Endothelial cell of umbilical vein (primary cell): ENCODE measurements around the gene PILRB. TPM values are rescaled to one million over a fixed set of nuclear protein-coding genes. Genes with fewer than 3 reads are reported as not detected.

Source experiments
- BruUV-seq: library from RNA; stranded (reverse); fragments of 400-500 nt; replicated peaks from 2 replicates; lab custom pipeline; 2021; lab: Mats Ljungman, UMichigan
- CTCF ChIA-PET: fragments of 300-600, 350-600 bp; sonication (Branson Sonifier 250); formaldehyde crosslinking; loops from one replicate; lab custom pipeline; 2021; ENCODE audit warnings: antibody characterized with exemption, inconsistent platforms; lab: Charles Lee
- POLR2A ChIA-PET: fragments of 300-600, 350-600 bp; sonication (Branson Sonifier 250); formaldehyde crosslinking; loops from one replicate; lab custom pipeline; 2021; ENCODE audit warnings: antibody characterized with exemption, inconsistent platforms; lab: Charles Lee
- DNase-seq: peaks from one replicate; pipeline ENCODE4 v3.0.0-alpha.2; 2011; ENCODE audit warnings: low read depth, low spot score
- FAIRE-seq: peaks from 2 replicates; lab custom pipeline; 2011; peaks lifted over from hg19 to GRCh38; lab: Jason Lieb, UNC
- H2AFZ ChIP-seq: 2 replicates; pipeline ENCODE4 v1.6.0; 2012; ENCODE audit warnings: low read depth, low read length, control low read depth, inconsistent platforms
- H3K27ac ChIP-seq: 2 replicates; pipeline ENCODE4 v1.5.1; 2011; ENCODE audit warnings: low read depth, mild to moderate bottlenecking, control low read depth, low read length, moderate library complexity; ENCODE audit not compliant: insufficient read depth
- H3K27me3 ChIP-seq, 2 experiments: 2 replicates each; pipeline versions ENCODE4 v1.6.0 to v1.6.1; 2011; ENCODE audit warnings: low read length in 2 of 2, mixed read lengths in 1 of 2; ENCODE audit not compliant: control insufficient read depth in 2 of 2, insufficient read depth in 2 of 2
- H3K36me3 ChIP-seq, 2 experiments: 2 replicates in 1 of 2; 3 replicates in 1 of 2; pipeline ENCODE4 v1.5.1; 2011; ENCODE audit warnings: low read length in 2 of 2, mild to moderate bottlenecking in 1 of 2, moderate library complexity in 1 of 2; ENCODE audit not compliant: control insufficient read depth in 2 of 2, insufficient read depth in 2 of 2; ENCODE audit errors: extremely low read depth in 1 of 2
- H3K4me1 ChIP-seq: 3 replicates; pipeline ENCODE4 v1.5.1; 2011; ENCODE audit warnings: mild to moderate bottlenecking, low read length; ENCODE audit not compliant: control insufficient read depth, insufficient read depth; ENCODE audit errors: extremely low read depth
- H3K4me2 ChIP-seq: 2 replicates; pipeline ENCODE4 v1.6.1; 2011; ENCODE audit warnings: low read length, control low read depth, mixed read lengths; ENCODE audit not compliant: insufficient read depth
- H3K4me3 ChIP-seq, 3 experiments: fragments of 200-600 bp in 1 of 3; sonication (generic), shearing (Covaris generic) in 1 of 3; replicated peaks in 1 of 3; 2 replicates each; pipeline ENCODE4 v1.5.1; 2011 to 2016; ENCODE audit warnings: control low read depth in 3 of 3, low read length in 3 of 3, mild to moderate bottlenecking in 2 of 3, inconsistent platforms in 1 of 3, low read depth in 1 of 3, moderate library complexity in 1 of 3; ENCODE audit not compliant: insufficient read depth in 1 of 3
- H3K79me2 ChIP-seq: 2 replicates; pipeline ENCODE4 v1.6.0; 2012; ENCODE audit warnings: low read length, inconsistent platforms; ENCODE audit not compliant: control insufficient read depth, insufficient read depth
- H3K9ac ChIP-seq: replicated peaks from 2 replicates; pipeline ENCODE3; 2011; ENCODE audit warnings: low read length, control low read depth; ENCODE audit not compliant: insufficient read depth; ENCODE audit errors: extremely low read depth
- H3K9me1 ChIP-seq: replicated peaks from 3 replicates; pipeline ENCODE4 v1.6.0; 2011; ENCODE audit warnings: mild to moderate bottlenecking, low read length; ENCODE audit not compliant: control insufficient read depth, insufficient read depth; ENCODE audit errors: extremely low read depth
- H3K9me3 ChIP-seq: replicated peaks from 2 replicates; pipeline ENCODE4 v1.5.1; 2012; ENCODE audit warnings: low read length, inconsistent platforms; ENCODE audit not compliant: control insufficient read depth, insufficient read depth
- H4K20me1 ChIP-seq: replicated peaks from 2 replicates; pipeline ENCODE3; 2011; ENCODE audit warnings: mild to moderate bottlenecking, low read length; ENCODE audit not compliant: control insufficient read depth, insufficient read depth; ENCODE audit errors: extremely low read depth
- CTCF ChIP-seq, 2 donors: IDR thresholded peaks; 1 replicate in 1 of 2; 2 replicates in 1 of 2; pipeline ENCODE4 v1.5.1; 2011; ENCODE audit warnings: low read length in 2 of 2, mild to moderate bottlenecking in 2 of 2, moderate library complexity in 2 of 2, control low read depth in 1 of 2, inconsistent platforms in 1 of 2, low read depth in 1 of 2; ENCODE audit not compliant: insufficient read depth in 1 of 2; ENCODE audit errors: extremely low read depth in 1 of 2
- EZH2 ChIP-seq: IDR thresholded peaks from 2 replicates; pipeline ENCODE4 v1.6.1; 2012; ENCODE audit warnings: borderline replicate concordance, low read depth, mild to moderate bottlenecking, moderate library complexity, low read length, inconsistent platforms; ENCODE audit not compliant: severe bottlenecking
- FOS ChIP-seq: IDR thresholded peaks from 2 replicates; pipeline ENCODE4 v1.6.1; 2011; ENCODE audit warnings: mild to moderate bottlenecking, low read length, moderate library complexity, borderline replicate concordance; ENCODE audit not compliant: insufficient read depth
- GATA2 ChIP-seq: IDR thresholded peaks from 2 replicates; pipeline ENCODE4 v1.7.0; 2011; ENCODE audit warnings: low read depth, mild to moderate bottlenecking, moderate library complexity, mixed read lengths, low read length; ENCODE audit not compliant: insufficient read length, insufficient read depth
- JUN ChIP-seq: IDR thresholded peaks from 2 replicates; pipeline ENCODE4 v1.6.1; 2011; ENCODE audit warnings: borderline replicate concordance, low read depth; ENCODE audit not compliant: insufficient read length, insufficient read depth
- MAX ChIP-seq: IDR thresholded peaks from 2 replicates; pipeline ENCODE4 v1.6.1; 2011; ENCODE audit not compliant: insufficient read depth, insufficient read length
- MYC ChIP-seq: IDR thresholded peaks from one replicate; pipeline ENCODE4 v1.6.1; 2011; ENCODE audit warnings: mild to moderate bottlenecking, low read depth, low read length
- POLR2A ChIP-seq: IDR thresholded peaks from 2 replicates; pipeline ENCODE4 v1.6.1; 2012; ENCODE audit warnings: low read depth, mild to moderate bottlenecking, control low read depth, low read length
- POLR2AphosphoS5 ChIP-seq: IDR thresholded peaks from 2 replicates; pipeline ENCODE4 v1.6.1; 2012; ENCODE audit warnings: low read depth, mild to moderate bottlenecking, control low read depth, low read length, moderate library complexity; ENCODE audit not compliant: insufficient read depth
- dilution Hi-C: fragments of 300-500 bp; cut with MboI; formaldehyde crosslinking; loops from one replicate; pipeline ENCODE4 v1.15.0; 2019; ENCODE audit warnings: low sequenced_read_pairs; ENCODE audit not compliant: extremely low pct_ligation_motif_present
- intact Hi-C: fragments of 100-400 bp; cut with micrococcal nuclease; formaldehyde crosslinking; loops from one replicate; pipeline ENCODE4 v1.10.0; 2022
- polyA plus RNA-seq, 4 experiments: library from polyadenylated mRNA; depleted of rRNA in 3 of 4; stranded (reverse) in 3 of 4; unstranded in 1 of 4; fragments of >200 nt; gene quantifications; 2 replicates each; pipeline versions ENCODE4 v1.2.1 to v1.2.3, GENCODE V29; 2011 to 2012; ENCODE audit warnings: missing spikeins in 1 of 4
- total RNA-seq: library from RNA; stranded (reverse); gene quantifications from 2 replicates; pipeline ENCODE4 v1.2.3, GENCODE V29; 2021

PILRB gene
- total and polyA plus RNA-seq, 2 donors (not counting 3 experiments of a cell fraction or from before 2014, with no cell fraction given): 42.5 to 45.2 TPM

- TF ChIP-seq FOS: no peak
- TF ChIP-seq CTCF (IDR thresholded peaks at IDR 0.05; ENCODE audit: extremely low read depth in 1 of 2, insufficient read depth in 1 of 2, low read depth in 1 of 2, low read length in 2 of 2): no peak
- no peak for TF ChIP-seq EZH2
- TF ChIP-seq MYC: no peak
- TF ChIP-seq JUN: no peak
- TF ChIP-seq POLR2A: no peak
- no peak for TF ChIP-seq GATA2
- TF ChIP-seq MAX: no peak
- TF ChIP-seq POLR2AphosphoS5: no peak
- Histone ChIP-seq H3K27me3 (no peaks in the 10 kb centered on the region), H3K9me3 (no peaks in the 10 kb centered on the region), H3K9me1 (no peaks in the 10 kb centered on the region), H3K79me2 (peaks cover 2% of the 10 kb centered on the region), H3K4me1 (peaks cover 4% of the 10 kb centered on the region), H3K4me2 (no peak overlapping the region), H4K20me1 (no peaks in the 10 kb centered on the region), H3K36me3 (peaks cover 26 to 40% of the 10 kb centered on the region in 2 experiments), H2AFZ (no peak overlapping the region), H3K27ac (no peak overlapping the region), H3K4me3 (no peak overlapping the region), H3K9ac (no peak overlapping the region)
- intact Hi-C loops (loop anchor here (10.0 kb wide), 1 partner anchor 74 kb away; no protein-coding TSS in a partner anchor), dilution Hi-C loops (no loop called here)
- ChIA-PET POLR2A (no interaction called here), CTCF (no interaction called here)
- FAIRE-seq: no peak
- DNase-seq: no peak
- no TSS peak for BruUV-seq
These were observed 9.1 kb upstream of the PILRB start for GRCh38 chr7:100348805-100349204.
